T-helper 17 cell (primary cell): ENCODE results near the gene EOGT. TPM values are rescaled to one million over a fixed set of nuclear protein-coding genes. Genes with fewer than 3 reads are reported as not detected.
A peak's percentile ranks its signal among the peaks of the same experiment; 100 is the strongest.

Experiments used
- ATAC-seq: fragments of 150-1000 bp; cut with Tn5 transposase; 2 replicates; pipeline ENCODE4 v1.10.0; 2021; ENCODE audit warnings: mild to moderate bottlenecking, moderate library complexity
- DNase-seq, 3 donors: peaks; one replicate each; pipeline versions ENCODE4 v3.0.0 to v3.0.0-alpha.2; 2020 to 2021
- H3K9me3 ChIP-seq: one replicate; pipeline ENCODE4 v1.7.0; 2013; ENCODE audit warnings: low read length, mild to moderate bottlenecking; ENCODE audit not compliant: control insufficient read depth, poor library complexity, severe bottlenecking
- H3K27ac Mint-ChIP-seq: one replicate; pipeline ENCODE4 v1.8.0; 2022; ENCODE audit warnings: mild to moderate bottlenecking, moderate library complexity, mixed read lengths
- H3K27me3 Mint-ChIP-seq: one replicate; pipeline ENCODE4 v1.8.0; 2022; ENCODE audit warnings: mixed read lengths
- H3K36me3 Mint-ChIP-seq: one replicate; pipeline ENCODE4 v1.8.0; 2022; ENCODE audit warnings: low read depth, mixed read lengths
- H3K4me1 Mint-ChIP-seq: one replicate; pipeline ENCODE4 v1.8.0; 2022; ENCODE audit warnings: mild to moderate bottlenecking, mixed read lengths
- H3K4me3 Mint-ChIP-seq: one replicate; pipeline ENCODE4 v1.8.0; 2022; ENCODE audit warnings: mild to moderate bottlenecking, moderate library complexity, mixed read lengths
- total RNA-seq, 4 donors: library from RNA in 2 of 4; stranded (reverse) in 2 of 4; gene quantifications; one replicate each; pipeline ENCODE4 v1.2.3 and lab custom pipeline; 2022 to 2026

The EOGT gene
- total RNA-seq, 2 donors from 2014 or later, result 11.8 to 18.1 TPM

- H3K4me3 Mint-ChIP-seq, result no peak overlapping the region
- no peaks in the 10 kb centered on the region for H3K9me3 ChIP-seq
- H3K27ac Mint-ChIP-seq, result no peak overlapping the region
- H3K4me1 Mint-ChIP-seq, result no peaks in the 10 kb centered on the region
- no peaks in the 10 kb centered on the region for H3K36me3 Mint-ChIP-seq
- DNase-seq, result no peak
- no peak for ATAC-seq
- peaks cover 50% of the 10 kb centered on the region for H3K27me3 Mint-ChIP-seq
These were observed 48.8 kb downstream of the EOGT start for GRCh38 chr3:68964694-68965093.

- H3K4me3 Mint-ChIP-seq, result no peak overlapping the region
- DNase-seq (no peak), ATAC-seq (no peak)
- H3K36me3 Mint-ChIP-seq, result no peaks in the 10 kb centered on the region
- no peak overlapping the region for H3K27ac Mint-ChIP-seq
- no peaks in the 10 kb centered on the region for H3K9me3 ChIP-seq
- H3K4me1 Mint-ChIP-seq, result no peaks in the 10 kb centered on the region
- H3K27me3 Mint-ChIP-seq, result peaks cover 49% of the 10 kb centered on the region
These were observed 49.6 kb downstream of the EOGT start for GRCh38 chr3:68963891-68964290.

GRCh38 chr3:68963376-68963775 lies 50.1 kb downstream of the EOGT start:
- Mint-ChIP-seq H3K27me3 (peaks cover 49% of the 10 kb centered on the region), H3K4me1 (no peaks in the 10 kb centered on the region), H3K4me3 (no peak overlapping the region), H3K27ac (no peak overlapping the region), H3K36me3 (no peaks in the 10 kb centered on the region)
- ATAC-seq, result no peak
- no peaks in the 10 kb centered on the region for H3K9me3 ChIP-seq
- no peak for DNase-seq

- Mint-ChIP-seq H3K27me3 (peaks cover 60% of the 10 kb centered on the region), H3K4me1 (no peaks in the 10 kb centered on the region), H3K36me3 (peaks cover 5% of the 10 kb centered on the region), H3K4me3 (no peak overlapping the region), H3K27ac (no peak overlapping the region)
- no peak for DNase-seq
- ATAC-seq, result no peak
- no peaks in the 10 kb centered on the region for H3K9me3 ChIP-seq
These were observed 54.6 kb downstream of the EOGT start for GRCh38 chr3:68958932-68959331.

- Mint-ChIP-seq H3K27me3 (peaks cover 61% of the 10 kb centered on the region), H3K36me3 (peaks cover 5% of the 10 kb centered on the region), H3K4me1 (no peaks in the 10 kb centered on the region), H3K4me3 (no peak overlapping the region), H3K27ac (no peak overlapping the region)
- DNase-seq (no peak), ATAC-seq (no peak)
- no peaks in the 10 kb centered on the region for H3K9me3 ChIP-seq
These were observed 55.6 kb downstream of the EOGT start for GRCh38 chr3:68957895-68958294.

GRCh38 chr3:68953816-68954444 lies 59.6 kb downstream of the EOGT start:
- peaks cover 5% of the 10 kb centered on the region for H3K36me3 Mint-ChIP-seq
- no peak for ATAC-seq
- H3K27me3 Mint-ChIP-seq, result peaks cover 44% of the 10 kb centered on the region

GRCh38 chr3:68945225-68945624 lies 68.3 kb downstream of the EOGT start:
- Mint-ChIP-seq H3K27ac (no peak overlapping the region), H3K36me3 (peaks cover 2% of the 10 kb centered on the region), H3K4me1 (no peaks in the 10 kb centered on the region), H3K27me3 (peaks cover 48% of the 10 kb centered on the region), H3K4me3 (no peak overlapping the region)
- no peak for DNase-seq
- H3K9me3 ChIP-seq, result no peaks in the 10 kb centered on the region
- no peak for ATAC-seq

More at GRCh38 chr3:68953816-68954444, 59.6 kb downstream of the EOGT start:
- DNase-seq, result no peak
- Mint-ChIP-seq H3K4me1 (no peaks in the 10 kb centered on the region), H3K27ac (no peak overlapping the region), H3K4me3 (no peak overlapping the region)
- no peaks in the 10 kb centered on the region for H3K9me3 ChIP-seq

GRCh38 chr3:68943753-68944500 lies 69.6 kb downstream of the EOGT start:
- no peak overlapping the region for H3K4me3 Mint-ChIP-seq
- no peaks in the 10 kb centered on the region for H3K4me1 Mint-ChIP-seq
- H3K36me3 Mint-ChIP-seq, result peaks cover 2% of the 10 kb centered on the region
- peaks cover 57% of the 10 kb centered on the region for H3K27me3 Mint-ChIP-seq
- no peak for ATAC-seq
- no peak for DNase-seq
- no peak overlapping the region for H3K27ac Mint-ChIP-seq
- no peaks in the 10 kb centered on the region for H3K9me3 ChIP-seq

GRCh38 chr3:68941055-68941454 lies 72.4 kb downstream of the EOGT start:
- Mint-ChIP-seq H3K4me3 (no peak overlapping the region), H3K4me1 (no peaks in the 10 kb centered on the region), H3K27me3 (peaks cover 62% of the 10 kb centered on the region), H3K36me3 (peaks cover 2% of the 10 kb centered on the region), H3K27ac (no peak overlapping the region)
- H3K9me3 ChIP-seq, result no peaks in the 10 kb centered on the region
- ATAC-seq, result no peak
- no peak for DNase-seq

GRCh38 chr3:68936856-68937255 lies 76.6 kb downstream of the EOGT start:
- Mint-ChIP-seq H3K4me1 (no peaks in the 10 kb centered on the region), H3K36me3 (peaks cover 2% of the 10 kb centered on the region), H3K27ac (no peak overlapping the region), H3K27me3 (peaks cover 77% of the 10 kb centered on the region), H3K4me3 (no peak overlapping the region)
- ATAC-seq, result no peak
- H3K9me3 ChIP-seq, result no peaks in the 10 kb centered on the region
- no peak for DNase-seq

GRCh38 chr3:68935778-68936177 lies 77.7 kb downstream of the EOGT start:
- ATAC-seq, result no peak
- H3K4me1 Mint-ChIP-seq, result peaks cover 3% of the 10 kb centered on the region
- H3K27me3 Mint-ChIP-seq, result peaks cover 74% of the 10 kb centered on the region
- DNase-seq, result no peak
- H3K36me3 Mint-ChIP-seq, result no peaks in the 10 kb centered on the region
- H3K27ac Mint-ChIP-seq, result no peak overlapping the region
- H3K9me3 ChIP-seq, result no peaks in the 10 kb centered on the region
- no peak overlapping the region for H3K4me3 Mint-ChIP-seq

GRCh38 chr3:68931406-68932149 lies 81.9 kb downstream of the EOGT start:
- H3K4me3 Mint-ChIP-seq, result peak overlapping the region; percentile 1
- peaks cover 3% of the 10 kb centered on the region for H3K4me1 Mint-ChIP-seq
- ATAC-seq (no peak), DNase-seq (no peak)
- peaks cover 76% of the 10 kb centered on the region for H3K27me3 Mint-ChIP-seq
- no peaks in the 10 kb centered on the region for H3K9me3 ChIP-seq
- no peaks in the 10 kb centered on the region for H3K36me3 Mint-ChIP-seq
- no peak overlapping the region for H3K27ac Mint-ChIP-seq
